ENCODE results near the gene WDFY3. TPM values are rescaled to one million over a fixed set of nuclear protein-coding genes. Genes with fewer than 3 reads are reported as not detected.

The WDFY3 gene
- total RNA-seq, 4 donors from 2014 or later, result 79.2 to 244 (median 119) TPM

DNA sequence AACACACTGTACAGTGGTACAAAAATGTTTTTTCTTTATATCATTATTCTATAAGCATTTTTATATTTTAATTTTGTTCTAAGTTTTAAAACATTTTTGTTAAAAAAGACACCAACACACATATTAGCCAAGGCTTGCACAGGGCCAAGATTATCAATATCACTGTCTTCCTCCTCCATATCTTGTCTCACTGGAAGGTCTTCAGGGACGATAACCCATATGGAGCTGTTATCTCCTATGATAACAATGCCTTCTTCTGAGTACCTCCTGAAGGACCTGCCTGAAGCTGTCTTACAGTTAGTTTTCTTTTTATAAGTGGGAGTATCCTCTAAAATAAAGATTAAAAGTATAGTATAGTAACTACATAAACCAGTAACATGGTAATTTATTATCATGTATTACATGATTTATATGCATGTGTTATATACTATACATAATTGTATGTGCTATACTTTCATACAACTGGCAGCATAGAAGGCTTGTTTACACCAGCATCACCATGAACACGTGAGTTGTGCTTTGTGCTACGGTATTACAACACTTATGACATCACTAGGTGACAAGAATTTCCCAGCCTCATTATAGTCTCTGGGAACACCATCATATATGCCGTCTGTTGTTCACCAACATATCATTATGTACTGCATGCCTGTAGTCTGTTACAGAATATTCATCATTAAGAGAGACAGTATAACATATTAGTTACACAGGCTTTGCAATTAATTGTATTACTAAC lies 90.7 kb downstream of the WDFY3 start:
- Histone ChIP-seq H3K36me3 (no peaks in the 10 kb centered on the region), H3K27ac (no peak overlapping the region), H3K4me3 (no peak overlapping the region), H3K4me1 (no peaks in the 10 kb centered on the region), H3K9me3 (no peaks in the 10 kb centered on the region), H3K27me3 (no peaks in the 10 kb centered on the region)
- WGBS, result 92% methylated on average over 4 of the region's 4 CpGs
- DNase-seq (ENCODE audit: low spot score in 2 of 2), result no peak
- TF ChIP-seq POLR2AphosphoS5 (IDR thresholded peaks at IDR 0.05) (no peak), POLR2A (IDR thresholded peaks at IDR 0.05) (no peak), EP300 (IDR thresholded peaks at IDR 0.05) (no peak)
- TF ChIP-seq, protein P1, sequence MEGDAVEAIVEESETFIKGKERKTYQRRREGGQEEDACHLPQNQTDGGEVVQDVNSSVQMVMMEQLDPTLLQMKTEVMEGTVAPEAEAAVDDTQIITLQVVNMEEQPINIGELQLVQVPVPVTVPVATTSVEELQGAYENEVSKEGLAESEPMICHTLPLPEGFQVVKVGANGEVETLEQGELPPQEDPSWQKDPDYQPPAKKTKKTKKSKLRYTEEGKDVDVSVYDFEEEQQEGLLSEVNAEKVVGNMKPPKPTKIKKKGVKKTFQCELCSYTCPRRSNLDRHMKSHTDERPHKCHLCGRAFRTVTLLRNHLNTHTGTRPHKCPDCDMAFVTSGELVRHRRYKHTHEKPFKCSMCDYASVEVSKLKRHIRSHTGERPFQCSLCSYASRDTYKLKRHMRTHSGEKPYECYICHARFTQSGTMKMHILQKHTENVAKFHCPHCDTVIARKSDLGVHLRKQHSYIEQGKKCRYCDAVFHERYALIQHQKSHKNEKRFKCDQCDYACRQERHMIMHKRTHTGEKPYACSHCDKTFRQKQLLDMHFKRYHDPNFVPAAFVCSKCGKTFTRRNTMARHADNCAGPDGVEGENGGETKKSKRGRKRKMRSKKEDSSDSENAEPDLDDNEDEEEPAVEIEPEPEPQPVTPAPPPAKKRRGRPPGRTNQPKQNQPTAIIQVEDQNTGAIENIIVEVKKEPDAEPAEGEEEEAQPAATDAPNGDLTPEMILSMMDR (IDR thresholded peaks at IDR 0.05), result no peak

DNA sequence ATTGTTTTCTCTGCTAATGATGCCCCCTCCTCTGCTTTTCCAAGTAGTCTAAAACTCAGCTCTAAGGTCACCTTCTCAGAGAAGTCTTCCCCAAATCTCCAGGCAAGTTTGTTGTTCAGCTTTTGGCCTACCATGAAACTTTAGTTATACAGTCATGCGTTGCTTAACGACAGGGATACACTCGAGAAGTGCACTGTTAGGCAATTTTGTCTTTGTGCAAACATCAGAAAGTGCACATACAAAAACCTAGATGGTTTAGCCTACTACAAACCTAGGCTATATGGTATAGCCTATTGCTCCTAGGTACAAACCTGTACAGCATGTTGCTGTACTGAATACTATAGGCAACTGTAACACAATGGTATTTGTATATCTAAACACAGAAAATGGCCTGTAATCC lies 91.9 kb downstream of the WDFY3 start:
- H3K36me3 ChIP-seq, result no peaks in the 10 kb centered on the region
- no peaks in the 10 kb centered on the region for H3K4me1 ChIP-seq
- no peak for DNase-seq (ENCODE audit: low spot score in 2 of 2)
- no peaks in the 10 kb centered on the region for H3K27me3 ChIP-seq
- H3K4me3 ChIP-seq, result no peak overlapping the region
- WGBS, result 97% methylated on average over 3 of the region's 3 CpGs
- TF ChIP-seq POLR2AphosphoS5 (IDR thresholded peaks at IDR 0.05), result no peak
- TF ChIP-seq, protein P1 (IDR thresholded peaks at IDR 0.05), result no peak
- H3K27ac ChIP-seq, result no peak overlapping the region
- no peaks in the 10 kb centered on the region for H3K9me3 ChIP-seq

DNA sequence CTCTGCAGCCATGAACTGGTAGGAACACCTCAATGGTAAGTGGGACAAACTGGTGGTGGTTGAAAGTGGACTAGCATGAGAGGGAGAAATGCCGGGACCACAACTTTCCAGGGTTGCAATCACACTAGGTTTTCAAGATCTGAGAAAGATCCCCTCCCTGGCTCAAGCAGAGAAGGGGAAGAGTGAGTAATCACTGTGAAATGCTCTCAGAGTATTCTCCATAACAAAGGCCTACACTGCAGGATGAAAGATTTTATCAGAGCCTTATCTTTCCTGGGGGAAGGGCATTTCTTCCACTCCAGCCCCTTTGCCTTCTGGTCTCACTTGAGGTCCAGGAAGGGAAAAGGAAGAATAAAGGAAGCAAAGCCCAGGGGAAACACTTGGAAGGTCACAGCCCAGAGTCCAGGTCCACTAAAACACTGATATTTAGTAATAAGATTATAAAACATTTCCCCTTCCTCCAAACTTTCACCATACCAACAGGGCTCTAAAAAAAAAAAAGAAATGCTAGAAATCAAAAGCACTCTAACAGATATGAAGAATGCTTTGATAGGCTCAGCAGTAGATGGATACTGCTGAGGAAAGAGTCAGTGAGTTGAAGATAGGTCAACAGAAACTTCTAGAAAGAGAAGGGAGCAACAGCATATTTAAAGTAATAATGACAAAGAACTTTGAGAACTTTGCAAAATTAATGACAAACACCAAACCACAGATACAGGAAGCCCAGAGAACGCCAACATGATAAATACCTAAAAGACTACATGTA lies 95.9 kb downstream of the WDFY3 start:
- no peaks in the 10 kb centered on the region for H3K36me3 ChIP-seq
- no peak overlapping the region for H3K4me3 ChIP-seq
- no peak for TF ChIP-seq POLR2A (IDR thresholded peaks at IDR 0.05)
- TF ChIP-seq, protein P1 (IDR thresholded peaks at IDR 0.05), result no peak
- TF ChIP-seq POLR2AphosphoS5 (IDR thresholded peaks at IDR 0.05), result no peak
- no peak for TF ChIP-seq EP300 (IDR thresholded peaks at IDR 0.05)
- WGBS, result 87% methylated on average over 2 of the region's 2 CpGs
- no peak overlapping the region for H3K27ac ChIP-seq
- H3K4me1 ChIP-seq, result no peaks in the 10 kb centered on the region
- DNase-seq (ENCODE audit: low spot score in 2 of 2), result no peak
- no peaks in the 10 kb centered on the region for H3K9me3 ChIP-seq
- no peaks in the 10 kb centered on the region for H3K27me3 ChIP-seq

DNA sequence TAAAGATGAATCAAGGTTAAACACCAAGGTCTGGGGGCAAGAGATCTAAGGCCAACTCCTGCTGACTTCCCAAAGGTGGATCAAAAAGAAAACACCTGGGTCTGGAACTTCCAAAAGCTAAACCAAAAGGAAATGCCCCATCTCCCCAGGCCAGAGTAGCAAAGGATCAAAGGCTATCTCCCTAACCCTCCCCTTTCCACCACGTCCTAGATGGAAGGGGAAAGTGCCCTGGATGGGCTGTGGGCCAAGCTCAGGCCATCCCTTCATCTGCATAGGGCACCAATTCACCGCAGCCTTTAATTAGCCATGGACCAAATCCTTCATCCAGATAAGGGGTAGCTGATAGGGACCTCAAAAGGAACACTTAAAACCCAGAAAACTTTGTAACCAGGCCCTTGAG lies 100.2 kb downstream of the WDFY3 start:
- no peak overlapping the region for H3K27ac ChIP-seq
- no peaks in the 10 kb centered on the region for H3K9me3 ChIP-seq
- no peak overlapping the region for H3K4me3 ChIP-seq
- H3K36me3 ChIP-seq, result no peaks in the 10 kb centered on the region
- no peak for TF ChIP-seq POLR2A (IDR thresholded peaks at IDR 0.05)
- no peak for TF ChIP-seq POLR2AphosphoS5 (IDR thresholded peaks at IDR 0.05)
- H3K27me3 ChIP-seq, result no peaks in the 10 kb centered on the region
- 77% methylated on average over 2 of the region's 2 CpGs for WGBS
- H3K4me1 ChIP-seq, result no peaks in the 10 kb centered on the region
- DNase-seq (ENCODE audit: low spot score in 2 of 2), result no peak

DNA sequence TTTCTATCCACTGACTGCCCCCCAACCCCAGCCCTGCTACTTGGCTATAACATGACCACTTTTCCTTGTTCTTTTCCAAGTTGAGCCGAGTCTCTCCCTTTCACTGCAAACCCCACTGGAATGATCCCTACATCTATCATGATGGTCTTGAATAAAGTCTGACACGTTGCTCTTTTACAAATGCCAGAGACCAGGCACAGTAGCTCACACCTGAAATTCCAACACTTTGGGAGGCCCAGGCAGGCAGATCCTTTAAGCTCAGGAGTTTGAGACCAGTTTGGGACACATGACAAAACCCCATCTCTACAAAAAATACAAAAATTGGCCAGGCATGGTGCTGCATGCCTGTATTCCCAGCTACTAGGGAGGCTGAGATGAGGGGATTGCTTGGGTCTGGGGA lies 100.9 kb downstream of the WDFY3 start:
- Histone ChIP-seq H3K4me3 (no peak overlapping the region), H3K27me3 (no peaks in the 10 kb centered on the region), H3K4me1 (no peaks in the 10 kb centered on the region), H3K27ac (no peak overlapping the region), H3K36me3 (no peaks in the 10 kb centered on the region), H3K9me3 (no peaks in the 10 kb centered on the region)
- WGBS, result 76% methylated on average over 2 of the region's 2 CpGs
- DNase-seq (ENCODE audit: low spot score in 2 of 2), result no peak
- TF ChIP-seq, protein P1 (IDR thresholded peaks at IDR 0.05), result no peak

Data from suprapubic skin (tissue), 4 donors.